Raji (cell line): ENCODE measurements around the gene GNG12.

Experiments used
- POLR2A ChIP-seq: IDR thresholded peaks from 2 replicates; pipeline ENCODE4 v1.6.1; 2011; ENCODE audit warnings: low read depth, low read length, control low read depth; ENCODE audit not compliant: insufficient read depth

Gene GNG12

DNA sequence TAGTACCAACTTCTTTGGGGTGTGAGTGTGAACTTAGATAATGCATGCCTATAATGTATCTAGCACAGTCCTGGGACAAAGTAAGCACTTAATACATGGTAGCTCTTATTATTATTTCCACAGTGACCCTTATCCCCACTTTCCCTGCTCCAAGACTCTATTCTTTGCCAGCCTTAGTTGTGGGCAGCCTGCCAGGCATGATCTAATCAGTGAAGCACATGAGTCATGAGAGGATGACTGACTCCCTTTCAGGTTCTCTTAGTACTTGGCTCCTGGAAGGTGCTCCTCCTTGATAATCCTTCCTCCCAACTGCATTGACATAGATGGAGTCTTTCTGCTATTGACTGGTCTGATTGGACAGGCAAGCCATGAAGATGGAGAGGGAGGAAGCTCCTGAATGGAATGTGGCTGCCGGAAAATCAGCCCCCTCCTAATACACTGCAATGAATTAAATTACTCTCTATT, 17.4 kb upstream of the GNG12 start:
- TF ChIP-seq POLR2A = no peak

DNA sequence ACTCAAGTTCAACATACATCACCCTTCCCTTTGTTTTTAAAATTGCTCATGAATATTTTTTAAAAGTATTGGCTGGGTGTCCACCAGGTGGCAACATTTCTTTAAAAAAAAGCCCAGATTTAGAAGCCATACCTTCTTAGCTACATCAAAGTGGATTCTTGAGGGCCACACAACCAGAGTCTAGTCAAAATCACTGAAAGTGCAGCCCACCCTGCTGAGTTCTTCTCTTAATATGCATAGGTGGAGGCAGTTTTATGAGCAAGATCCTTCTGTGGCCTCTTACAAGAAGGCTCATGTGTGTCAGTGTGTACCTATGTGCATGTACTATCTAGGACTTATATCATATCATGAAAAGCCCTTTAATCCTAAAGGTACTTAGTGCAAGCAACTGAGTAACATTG, 16.9 kb upstream of the GNG12 start:
- no peak for TF ChIP-seq POLR2A

DNA sequence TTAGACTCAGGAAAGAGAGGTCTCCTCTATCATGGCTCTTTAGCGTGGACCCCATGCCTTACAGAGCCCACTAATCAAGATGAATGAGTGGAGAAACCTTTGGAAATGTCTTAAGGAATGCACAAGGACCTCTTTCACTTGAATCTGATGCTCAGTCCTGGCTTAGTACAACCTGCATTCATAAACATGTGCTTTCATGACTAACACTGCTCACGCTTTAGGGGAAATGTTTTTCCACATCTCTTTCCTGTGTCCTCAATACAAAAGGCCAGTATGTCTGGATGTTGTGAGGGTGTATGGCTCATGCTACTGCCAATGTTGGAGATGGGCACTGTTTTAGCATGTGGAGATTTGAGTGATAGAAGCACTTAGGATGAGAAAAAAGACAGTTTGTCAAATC, 14.2 kb upstream of the GNG12 start:
- TF ChIP-seq POLR2A = no peak

DNA sequence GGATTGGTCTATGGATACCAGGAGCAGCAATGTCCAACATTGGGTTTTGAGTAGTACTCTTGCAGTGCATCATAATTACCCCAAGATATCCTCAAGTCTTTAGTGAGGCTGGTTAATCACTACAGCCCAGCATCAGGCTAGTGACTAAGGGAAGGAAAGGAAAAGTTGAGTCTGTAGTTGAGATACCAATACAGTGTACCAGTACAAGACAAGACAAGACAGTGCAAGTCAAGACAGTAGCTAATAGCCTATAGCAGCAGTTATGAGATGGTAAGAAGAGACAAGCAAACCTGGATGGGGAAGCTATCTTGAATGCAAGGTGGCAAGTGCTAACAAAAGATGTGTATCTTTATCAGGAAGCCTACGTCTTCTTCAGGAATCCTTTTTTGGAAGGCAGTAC, 13.3 kb upstream of the GNG12 start:
- TF ChIP-seq POLR2A = no peak

DNA sequence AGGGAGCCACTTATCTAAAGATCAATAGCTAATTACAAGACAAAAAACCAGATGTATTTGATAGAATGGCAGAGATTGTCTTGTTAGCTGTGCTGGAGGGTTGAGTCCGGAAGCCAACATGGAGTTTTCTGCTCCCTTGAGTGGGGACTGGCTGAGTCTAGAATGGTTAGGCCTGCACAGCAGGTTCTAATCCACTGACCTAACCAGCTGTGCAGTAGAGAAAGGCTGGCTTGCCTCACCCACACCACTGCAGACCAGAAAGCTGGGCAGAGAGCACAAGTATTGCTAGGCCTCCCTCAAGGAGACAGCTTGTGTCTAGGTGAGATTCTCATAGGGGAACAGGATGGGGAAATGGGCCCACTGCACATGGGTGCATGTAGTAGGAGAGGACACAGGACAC, 11.7 kb upstream of the GNG12 start:
- no peak for TF ChIP-seq POLR2A

- no peak for TF ChIP-seq POLR2A
Measured at GRCh38 chr1:67843746-67844145, 10.5 kb upstream of the GNG12 start.

DNA sequence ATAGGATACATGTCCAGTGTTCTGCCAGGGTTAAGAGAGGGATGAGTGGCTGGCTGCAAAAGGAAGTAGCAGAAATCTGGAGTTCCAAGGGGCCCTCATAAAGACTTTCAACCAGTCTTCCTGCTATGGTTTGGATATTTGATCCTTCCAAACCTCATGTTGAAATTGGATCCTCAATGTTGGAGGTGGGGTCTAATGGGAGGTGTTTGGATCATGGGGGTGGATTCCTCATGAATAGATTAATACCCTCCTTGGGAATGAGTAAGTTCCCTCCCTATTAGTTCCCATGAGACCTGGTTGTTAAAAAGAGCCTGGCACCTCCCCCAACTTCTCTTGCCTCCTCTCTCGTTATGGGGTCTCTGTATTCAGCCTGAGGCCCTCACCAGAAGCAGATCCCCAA, 10.1 kb upstream of the GNG12 start:
- no peak for TF ChIP-seq POLR2A

GRCh38 chr1:67840449-67840848, 7.2 kb upstream of the GNG12 start:
- no peak for TF ChIP-seq POLR2A

- no peak for TF ChIP-seq POLR2A
Measured at GRCh38 chr1:67839826-67840225, 6.6 kb upstream of the GNG12 start.

GRCh38 chr1:67838180-67838910, 5.1 kb upstream of the GNG12 start:
- no peak for TF ChIP-seq POLR2A

DNA sequence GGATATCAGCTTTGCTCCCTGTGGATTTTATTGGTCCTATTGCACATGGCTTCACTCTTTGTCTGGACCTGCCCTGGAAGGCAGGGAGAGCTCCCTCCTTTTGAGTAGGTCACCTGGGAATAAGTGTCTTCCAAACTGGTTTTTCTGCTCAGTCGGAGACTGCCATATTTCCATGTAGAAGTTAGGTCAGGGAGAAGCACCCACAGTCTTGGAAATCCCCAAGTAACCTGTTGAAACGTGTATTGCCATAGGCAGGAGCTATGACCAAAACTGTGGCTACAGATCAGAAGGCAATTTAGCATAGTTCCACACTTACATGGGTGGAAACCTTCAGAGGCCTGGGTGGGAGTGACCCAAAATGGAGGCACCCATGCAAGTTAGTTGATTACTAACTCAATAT, 3.5 kb upstream of the GNG12 start:
- no peak for TF ChIP-seq POLR2A

DNA sequence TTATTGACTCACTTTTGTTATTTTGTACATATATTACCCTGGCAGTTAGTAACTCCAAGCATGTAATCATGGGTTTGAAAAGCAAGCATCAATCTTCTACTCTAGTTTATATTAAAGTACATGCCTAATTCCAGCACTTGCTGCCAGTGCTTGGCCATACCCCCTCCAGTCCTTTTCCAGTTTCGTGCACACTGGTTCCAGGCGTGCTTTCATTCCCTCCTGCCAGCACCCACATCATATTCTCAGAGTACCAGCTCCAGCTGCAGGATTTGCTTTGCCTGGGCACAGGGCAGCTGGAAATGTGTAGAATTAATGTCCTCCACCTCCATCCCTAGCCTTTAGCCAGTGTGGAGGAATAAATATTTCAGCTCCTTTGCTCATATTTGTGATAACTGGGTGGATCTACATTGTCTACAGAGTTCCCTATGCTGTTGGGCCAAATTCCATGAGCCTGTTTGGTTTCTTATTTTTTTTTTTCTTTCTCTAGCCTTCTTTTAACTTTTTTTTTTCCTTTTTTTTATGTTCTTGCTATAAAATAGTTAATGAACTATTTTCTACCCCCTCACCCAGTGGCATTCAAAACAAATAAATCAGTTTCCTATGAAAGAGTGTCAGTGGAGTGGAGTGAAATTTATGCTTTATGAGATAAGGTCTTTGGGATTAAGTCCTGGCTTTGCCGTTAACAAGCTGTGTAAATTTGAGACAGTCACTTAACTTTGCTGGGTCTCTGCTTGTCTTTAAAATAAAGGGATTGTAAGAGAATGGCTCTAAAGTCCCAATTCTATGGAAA, 2.6 kb upstream of the GNG12 start:
- no peak for TF ChIP-seq POLR2A

DNA sequence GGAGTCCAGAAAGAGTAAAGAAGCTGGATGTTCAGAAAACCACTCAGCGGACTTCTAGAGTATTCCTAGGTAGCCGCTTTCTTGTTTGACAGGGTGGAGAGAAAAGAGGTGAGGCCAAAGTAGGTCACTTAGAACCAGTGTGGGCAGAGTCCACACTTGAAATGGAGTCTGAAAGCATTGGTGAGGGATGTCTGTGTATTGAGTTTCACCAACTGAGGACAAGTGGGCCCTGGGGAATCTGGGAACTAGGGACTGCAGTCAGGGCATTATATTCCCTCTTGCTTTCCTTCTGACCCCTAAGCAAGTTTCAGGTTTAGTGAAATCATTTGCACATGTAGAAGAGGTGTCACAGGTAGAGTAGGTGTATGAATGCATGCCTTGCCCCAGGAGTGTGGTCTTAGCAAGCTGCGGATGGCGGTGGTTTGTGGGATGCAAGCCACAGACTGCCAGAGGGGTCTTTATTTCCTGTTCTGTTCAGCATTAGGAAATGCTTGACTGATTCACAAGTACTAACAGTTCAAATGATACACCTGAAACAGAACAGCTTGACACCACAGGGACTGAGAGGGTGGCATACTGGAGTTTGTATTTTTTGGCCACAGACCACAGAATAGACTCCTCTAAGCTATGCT, 1.1 kb upstream of the GNG12 start:
- no peak for TF ChIP-seq POLR2A

DNA sequence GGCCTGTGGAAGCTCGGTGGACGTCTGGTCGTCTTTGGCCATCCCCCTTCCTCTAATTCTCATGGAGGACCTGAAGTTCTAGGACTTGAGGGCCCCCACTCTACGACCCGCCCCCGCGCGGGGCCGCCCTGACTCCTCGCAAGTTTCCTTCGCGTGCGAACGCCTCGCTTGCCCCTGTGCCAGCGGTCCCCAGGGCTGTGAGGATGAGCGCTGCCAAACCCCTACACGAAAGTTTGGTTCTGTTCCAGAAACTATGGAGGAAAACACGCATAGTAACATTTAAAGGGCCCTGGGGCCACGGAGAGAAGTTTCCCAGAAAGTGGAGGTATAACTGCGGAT, 304 bp upstream of the GNG12 start:
- TF ChIP-seq POLR2A = no peak

DNA sequence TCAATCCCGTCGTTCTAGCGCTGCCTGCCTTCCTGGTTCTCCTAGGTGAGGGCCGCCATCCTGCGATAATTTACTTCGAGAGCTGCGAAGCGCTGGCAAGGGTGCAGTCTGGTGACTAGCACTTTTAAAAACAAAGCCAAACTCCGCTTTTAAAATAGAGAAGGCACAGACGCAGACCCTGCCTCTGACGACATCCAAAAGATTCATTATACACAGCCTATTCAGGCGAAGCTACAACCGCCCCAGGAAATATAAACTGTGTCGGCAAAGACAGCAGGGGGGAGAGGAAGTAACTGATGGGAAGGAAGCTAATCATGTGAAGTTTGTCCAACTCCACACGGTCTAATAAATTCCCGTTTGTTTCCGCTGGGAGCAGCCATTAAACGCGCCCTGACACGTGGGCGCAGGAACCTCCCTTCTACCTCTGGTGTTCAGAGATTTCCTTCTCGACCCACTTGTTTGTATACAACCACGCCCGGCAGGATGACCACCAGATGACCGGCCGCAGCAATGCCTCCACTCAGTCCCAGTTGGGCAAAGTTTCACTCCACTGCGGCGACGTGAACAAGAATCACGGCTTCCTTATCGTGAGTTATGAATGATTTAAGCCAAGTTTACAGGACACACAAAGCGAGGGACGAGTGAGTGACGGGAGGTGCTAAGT, 1.3 kb downstream of the GNG12 start:
- TF ChIP-seq POLR2A = no peak

- TF ChIP-seq POLR2A = no peak
Measured at GRCh38 chr1:67830928-67831830, 2.1 kb downstream of the GNG12 start.
